B cell (primary cell): ENCODE measurements around the gene TSEN2. TPM values are rescaled to one million over a fixed set of nuclear protein-coding genes. Genes with fewer than 3 reads are reported as not detected.
A peak's percentile ranks its signal among the peaks of the same experiment; 100 is the strongest.

Experiments used
- ATAC-seq: fragments of 200-7000 bp; cut with Tn5 transposase; one replicate; pipeline ENCODE4 v1.10.0; 2021; ENCODE audit warnings: low read depth, mild to moderate bottlenecking, moderate number of reproducible peaks, moderate library complexity
- CTCF ChIA-PET: fragments of 350-600 bp; sonication (Branson Sonifier 250); formaldehyde crosslinking; loops from one replicate; lab custom pipeline; 2021; ENCODE audit warnings: antibody characterized with exemption, inconsistent platforms; lab: Charles Lee
- POLR2A ChIA-PET: fragments of 350-600 bp; sonication (Branson Sonifier 250); formaldehyde crosslinking; loops from one replicate; lab custom pipeline; 2021; ENCODE audit warnings: antibody characterized with exemption; lab: Charles Lee
- DNase-seq: peaks from one replicate; pipeline ENCODE4 v3.0.0; 2013
- H2AFZ ChIP-seq: 2 replicates; pipeline ENCODE4 v1.6.1; 2012; ENCODE audit warnings: mild to moderate bottlenecking, low read depth, low read length; ENCODE audit not compliant: insufficient read depth, poor library complexity, severe bottlenecking
- H3K27ac ChIP-seq, 2 donors: 1 replicate in 1 of 2; 2 replicates in 1 of 2; pipeline ENCODE4 v1.5.1; 2012 to 2013; ENCODE audit warnings: low read length in 2 of 2, mild to moderate bottlenecking in 2 of 2, moderate library complexity in 1 of 2
- H3K27me3 ChIP-seq, 4 experiments: fragments of 200-600 bp in 1 of 4; sonication (generic) in 1 of 4; replicated peaks in 1 of 4; 1 replicate in 2 of 4; 2 replicates in 2 of 4; pipeline versions ENCODE4 v1.6.1 to v1.7.0; 2013 to 2016; ENCODE audit warnings: low read length in 3 of 4, mild to moderate bottlenecking in 2 of 4, mixed read lengths in 1 of 4, moderate library complexity in 1 of 4; ENCODE audit not compliant: insufficient read depth in 4 of 4, control insufficient read depth in 3 of 4; ENCODE audit errors: control extremely low read depth in 1 of 4
- H3K36me3 ChIP-seq, 2 experiments: replicated peaks in 1 of 2; 1 replicate in 1 of 2; 2 replicates in 1 of 2; pipeline versions ENCODE4 v1.6.1 to v1.7.1; 2013; ENCODE audit warnings: low read length in 1 of 2; ENCODE audit not compliant: insufficient read depth in 2 of 2, control insufficient read depth in 1 of 2; ENCODE audit errors: control extremely low read depth in 1 of 2, extremely low read depth in 1 of 2
- H3K4me1 ChIP-seq, 2 donors: fragments of 200-600 bp in 1 of 2; sonication (generic) in 1 of 2; 1 replicate in 1 of 2; 2 replicates in 1 of 2; pipeline versions ENCODE4 v1.5.1 to v1.6.1; 2013 to 2017; ENCODE audit warnings: low read length in 2 of 2; ENCODE audit not compliant: control insufficient read depth in 2 of 2, insufficient read depth in 2 of 2
- H3K4me2 ChIP-seq: replicated peaks from 2 replicates; pipeline ENCODE3; 2012; ENCODE audit warnings: mild to moderate bottlenecking, low read depth, low read length; ENCODE audit not compliant: poor library complexity, severe bottlenecking
- H3K4me3 ChIP-seq, 5 experiments: fragments of 200-600 bp in 1 of 5; sonication (generic) in 1 of 5; 1 replicate in 3 of 5; 2 replicates in 2 of 5; pipeline versions ENCODE4 v1.5.1 to v1.7.0; 2011 to 2016; ENCODE audit warnings: low read length in 4 of 5, mild to moderate bottlenecking in 4 of 5, low read depth in 2 of 5, control low read depth in 1 of 5, moderate library complexity in 1 of 5; ENCODE audit not compliant: insufficient read depth in 1 of 5; ENCODE audit errors: control extremely low read depth in 1 of 5, extremely low read depth in 1 of 5
- H3K79me2 ChIP-seq: fragments of 200-600 bp; sonication (generic); one replicate; pipeline ENCODE4 v1.6.0; 2016; ENCODE audit warnings: low read length; ENCODE audit not compliant: control insufficient read depth, insufficient read depth
- H3K9ac ChIP-seq: fragments of 200-600 bp; sonication (generic); 2 replicates; pipeline ENCODE4 v1.6.1; 2017; ENCODE audit warnings: mild to moderate bottlenecking, low read length, moderate library complexity
- H3K9me3 ChIP-seq, 3 donors: one replicate each; pipeline versions ENCODE4 v1.6.1 to v1.7.1; 2013; ENCODE audit warnings: low read length in 2 of 3; ENCODE audit not compliant: control insufficient read depth in 2 of 3, insufficient read depth in 1 of 3; ENCODE audit errors: control extremely low read depth in 1 of 3
- H4K20me1 ChIP-seq: 2 replicates; pipeline ENCODE4 v1.6.0; 2012; ENCODE audit warnings: mild to moderate bottlenecking, low read length; ENCODE audit not compliant: insufficient read depth, control insufficient read depth, poor library complexity, severe bottlenecking
- H3K27ac Mint-ChIP-seq: one replicate; pipeline ENCODE4 v1.8.0; 2021; ENCODE audit warnings: mixed read lengths
- H3K27me3 Mint-ChIP-seq: one replicate; pipeline ENCODE4 v1.8.0; 2021; ENCODE audit warnings: mixed read lengths
- H3K4me1 Mint-ChIP-seq: one replicate; pipeline ENCODE4 v1.8.0; 2021; ENCODE audit warnings: mixed read lengths
- H3K4me3 Mint-ChIP-seq: one replicate; pipeline ENCODE4 v1.8.0; 2021; ENCODE audit warnings: mixed read lengths
- H3K9me3 Mint-ChIP-seq: one replicate; pipeline ENCODE4 v1.8.0; 2022; ENCODE audit warnings: mixed read lengths; ENCODE audit not compliant: insufficient read depth
- CTCF ChIP-seq: fragments of 200-600 bp; IDR thresholded peaks from one replicate; pipeline ENCODE4 v1.8.0; 2022; ENCODE audit warnings: antibody characterized with exemption, mild to moderate bottlenecking
- EZH2 ChIP-seq: IDR thresholded peaks from 2 replicates; pipeline ENCODE4 v1.6.1; 2012; ENCODE audit warnings: borderline replicate concordance, low read depth, mild to moderate bottlenecking, moderate library complexity, low read length; ENCODE audit not compliant: insufficient read depth, poor library complexity, severe bottlenecking
- WGBS: methylation state at CpG from one replicate; pipeline ENCODE4 v1.1.5; 2013; ENCODE audit warnings: missing lambda C conversion rate; ENCODE audit not compliant: insufficient coverage; 5-methylcytosine and 5-hydroxymethylcytosine counted together
- intact Hi-C: fragments of 100-400 bp; cut with micrococcal nuclease; formaldehyde crosslinking; loops from one replicate; pipeline ENCODE4 v1.10.0; 2022
- polyA plus RNA-seq: library from polyadenylated mRNA; depleted of rRNA; stranded (reverse); fragments of >200 nt; gene quantifications from 2 replicates; pipeline ENCODE4 v1.2.3, GENCODE V29; 2012
- total RNA-seq, 2 donors: library from RNA; stranded (reverse); fragments of 120-200 nt in 1 of 2; gene quantifications; 1 replicate in 1 of 2; 2 replicates in 1 of 2; pipeline versions ENCODE4 v1.2.3 to v1.2.4, GENCODE V29; 2013 to 2022

Gene TSEN2
- total and polyA plus RNA-seq, 2 donors (not counting 1 experiment from before 2014, with no cell fraction given): 13.4 to 17.6 TPM

- intact Hi-C loops: no loop called here
Measured at GRCh38 chr3:12579456-12579855, 95.2 kb downstream of the TSEN2 start.

GRCh38 chr3:12579905-12580304 is 95.6 kb downstream of the TSEN2 start:
- no peak overlapping the region for H3K9ac ChIP-seq
- WGBS: 59% methylated on average over 3 of the region's 3 CpGs
- H3K79me2 ChIP-seq: no peaks in the 10 kb centered on the region
- no peak for DNase-seq
- no peak overlapping the region for H3K4me2 ChIP-seq
- Mint-ChIP-seq H3K4me3 (no peak overlapping the region), H3K27ac (peak overlapping the region; percentile 33), H3K27me3 (no peaks in the 10 kb centered on the region), H3K4me1 (peaks cover 5% of the 10 kb centered on the region), H3K9me3 (peaks cover 3% of the 10 kb centered on the region)
- peaks cover 24 to 82% of the 10 kb centered on the region in 2 experiments for H3K36me3 ChIP-seq
- H3K27ac ChIP-seq: peak overlapping the region in 1 of 2 donors; percentile 48
- TF ChIP-seq EZH2: no peak
- TF ChIP-seq CTCF: no peak
- H3K9me3 ChIP-seq: peaks cover 0 to 3% (median 0%) of the 10 kb centered on the region in 3 donors
- ChIA-PET CTCF (no interaction called here), POLR2A (no interaction called here)
- H2AFZ ChIP-seq: no peak overlapping the region
- peaks cover 3 to 6% of the 10 kb centered on the region in 2 donors for H3K4me1 ChIP-seq
- intact Hi-C loops: no loop called here
- H3K27me3 ChIP-seq: no peaks in the 10 kb centered on the region
- no peak for ATAC-seq
- H4K20me1 ChIP-seq: no peaks in the 10 kb centered on the region
- H3K4me3 ChIP-seq: no peak overlapping the region

More at GRCh38 chr3:12579456-12579855, 95.2 kb downstream of the TSEN2 start:
- peak overlapping the region in 1 of 2 donors; percentile 48 for H3K27ac ChIP-seq
- H3K36me3 ChIP-seq: peaks cover 24 to 82% of the 10 kb centered on the region in 2 experiments
- no peak overlapping the region for H3K4me2 ChIP-seq
- no peak overlapping the region for H2AFZ ChIP-seq
- Mint-ChIP-seq H3K9me3 (peaks cover 3% of the 10 kb centered on the region), H3K4me3 (no peak overlapping the region), H3K27me3 (no peaks in the 10 kb centered on the region), H3K4me1 (peaks cover 5% of the 10 kb centered on the region), H3K27ac (peak overlapping the region; percentile 53)
- ChIA-PET POLR2A (no interaction called here), CTCF (interaction anchor here (1.5 kb wide), 1 partner anchor 21 kb away, joined by 5 read pairs; no protein-coding TSS in a partner anchor)
- no peak overlapping the region for H3K9ac ChIP-seq
- 50% methylated on average over 2 of the region's 3 CpGs for WGBS
- no peak for ATAC-seq
- no peaks in the 10 kb centered on the region for H4K20me1 ChIP-seq
- no peak for DNase-seq
- H3K79me2 ChIP-seq: no peaks in the 10 kb centered on the region
- no peak overlapping the region for H3K4me3 ChIP-seq
- peaks cover 0 to 3% (median 0%) of the 10 kb centered on the region in 3 donors for H3K9me3 ChIP-seq
- peaks cover 3 to 6% of the 10 kb centered on the region in 2 donors for H3K4me1 ChIP-seq
- TF ChIP-seq EZH2: no peak
- no peak for TF ChIP-seq CTCF
- no peaks in the 10 kb centered on the region for H3K27me3 ChIP-seq
